HCT116 (cell line): Measurements from ENCODE around the gene WAPL. TPM values are rescaled to one million over a fixed set of nuclear protein-coding genes. Genes with fewer than 3 reads are reported as not detected.

Experiments used
- ATAC-seq: fragments of 200-7000 bp; cut with Tn5 transposase; 2 replicates; pipeline ENCODE4 v1.9.1; 2020; ENCODE audit warnings: mild to moderate bottlenecking, moderate library complexity
- BruUV-seq: library from RNA; stranded (reverse); fragments of 400-500 nt; replicated peaks from 2 replicates; lab custom pipeline; 2021; lab: Mats Ljungman, UMichigan
- CTCF ChIA-PET: fragments of 300-600 bp; sonication (Branson Sonifier 250); formaldehyde crosslinking; loops from one replicate; lab custom pipeline; 2021; ENCODE audit warnings: antibody characterized with exemption; lab: Charles Lee
- POLR2A ChIA-PET: fragments of 300-600, 350-600 bp; sonication (Branson Sonifier 250); formaldehyde crosslinking; loops from one replicate; lab custom pipeline; 2021; ENCODE audit warnings: antibody characterized with exemption; lab: Charles Lee
- RAD21 ChIA-PET, 2 experiments: fragments of 300-600 bp; sonication (Branson Sonifier 250); formaldehyde crosslinking; loops; one replicate each; lab custom pipeline; 2023; ENCODE audit warnings: low total read pairs in 2 of 2; ENCODE audit not compliant: uncharacterized antibody in 2 of 2, unreplicated experiment in 2 of 2, low non-redundant PET in 1 of 2; lab: Charles Lee
- DNase-seq: peaks from one replicate; pipeline ENCODE4 v3.0.0-alpha.2; 2010; ENCODE audit warnings: low read depth, low spot score
- H2AFZ ChIP-seq: fragments of 200-600 bp; shearing (Covaris generic), sonication (generic); 2 replicates; pipeline ENCODE4 v1.6.1; 2017; ENCODE audit warnings: low read depth, mixed run types, mixed read lengths, antibody characterized with exemption, low read length; ENCODE audit not compliant: poor library complexity, severe bottlenecking
- H3K27ac ChIP-seq: 2 replicates; pipeline ENCODE4 v1.5.1; 2012; ENCODE audit warnings: low read depth, low read length
- H3K27me3 ChIP-seq: fragments of 200-600 bp; sonication (generic); 2 replicates; pipeline ENCODE4 v1.6.1; 2016; ENCODE audit warnings: mixed run types, low read length, mixed read lengths; ENCODE audit not compliant: insufficient read depth
- H3K36me3 ChIP-seq, 2 experiments: fragments of 200-500 bp in 1 of 2; fragments of 200-600 bp in 1 of 2; sonication (Bioruptor generic) in 1 of 2; sonication (generic) in 1 of 2; 2 replicates each; pipeline versions ENCODE4 v1.5.1 to v1.6.1; 2014 to 2016; ENCODE audit warnings: low read length in 2 of 2, inconsistent platforms in 1 of 2, mixed read lengths in 1 of 2, mixed run types in 1 of 2; ENCODE audit not compliant: insufficient read depth in 2 of 2, control insufficient read depth in 1 of 2
- H3K4me1 ChIP-seq, 2 experiments: fragments of 200-600 bp in 1 of 2; sonication (generic) in 1 of 2; 2 replicates each; pipeline versions ENCODE4 v1.5.1 to v1.6.1; 2012 to 2017; ENCODE audit warnings: low read length in 2 of 2, inconsistent platforms in 1 of 2, mild to moderate bottlenecking in 1 of 2, mixed read lengths in 1 of 2, mixed run types in 1 of 2, moderate library complexity in 1 of 2; ENCODE audit not compliant: insufficient read depth in 2 of 2, control insufficient read depth in 1 of 2
- H3K4me2 ChIP-seq: fragments of 200-600 bp; sonication (generic); 2 replicates; pipeline ENCODE4 v1.6.1; 2017; ENCODE audit warnings: mixed run types, low read length, mixed read lengths
- H3K4me3 ChIP-seq, 2 experiments: fragments of 200-600 bp in 1 of 2; sonication (generic) in 1 of 2; replicated peaks in 1 of 2; 2 replicates each; pipeline ENCODE4 v1.5.1; 2011 to 2016; ENCODE audit warnings: low read length in 2 of 2, control low read depth in 1 of 2, low read depth in 1 of 2, mild to moderate bottlenecking in 1 of 2, mixed read lengths in 1 of 2, mixed run types in 1 of 2
- H3K79me2 ChIP-seq: fragments of 200-600 bp; sonication (generic); 2 replicates; pipeline ENCODE4 v1.6.1; 2017; ENCODE audit warnings: mild to moderate bottlenecking, mixed run types, low read length, moderate library complexity, mixed read lengths; ENCODE audit not compliant: insufficient read depth
- H3K9ac ChIP-seq: fragments of 200-600 bp; sonication (generic); 2 replicates; pipeline ENCODE4 v1.6.1; 2016; ENCODE audit warnings: low read length, mixed read lengths
- H3K9me2 ChIP-seq: fragments of 200-600 bp; sonication (generic), shearing (Covaris generic); 2 replicates; pipeline ENCODE4 v1.6.1; 2017; ENCODE audit warnings: mixed run types, mild to moderate bottlenecking, moderate library complexity; ENCODE audit not compliant: insufficient read depth
- H3K9me3 ChIP-seq, 2 experiments: fragments of 200-500 bp in 1 of 2; fragments of 200-600 bp in 1 of 2; sonication (Bioruptor generic) in 1 of 2; sonication (generic) in 1 of 2; 2 replicates each; pipeline ENCODE4 v1.6.1; 2014 to 2017; ENCODE audit warnings: low read length in 2 of 2, mixed read lengths in 2 of 2, inconsistent platforms in 1 of 2, low read depth in 1 of 2, mild to moderate bottlenecking in 1 of 2, mixed run types in 1 of 2, moderate library complexity in 1 of 2; ENCODE audit not compliant: control insufficient read depth in 1 of 2, insufficient read depth in 1 of 2
- H4K20me1 ChIP-seq: fragments of 200-600 bp; sonication (generic), shearing (Covaris generic); 2 replicates; pipeline ENCODE4 v1.6.1; 2017; ENCODE audit warnings: mixed run types, mild to moderate bottlenecking, moderate library complexity; ENCODE audit not compliant: insufficient read depth
- CEBPB ChIP-seq: IDR thresholded peaks from 2 replicates; pipeline ENCODE4 v1.6.1; 2012; ENCODE audit warnings: low read depth
- CTCF ChIP-seq, 3 experiments: fragments of 200-600 bp in 1 of 3; sonication (generic) in 1 of 3; IDR thresholded peaks in 2 of 3; conservative IDR thresholded peaks in 1 of 3; 2 replicates each; pipeline ENCODE4 v1.5.1; 2012 to 2017; ENCODE audit warnings: low read depth in 2 of 3, low read length in 2 of 3, antibody characterized with exemption in 1 of 3, borderline replicate concordance in 1 of 3, control low read depth in 1 of 3, mild to moderate bottlenecking in 1 of 3, mixed read lengths in 1 of 3, mixed run types in 1 of 3, moderate library complexity in 1 of 3; ENCODE audit not compliant: insufficient read depth in 1 of 3
- EGR1 ChIP-seq: IDR thresholded peaks from 2 replicates; pipeline ENCODE4 v1.6.1; 2012; ENCODE audit warnings: low read depth
- EZH2 ChIP-seq: fragments of 200-600 bp; sonication (generic); IDR thresholded peaks from 2 replicates; pipeline ENCODE4 v1.6.1; 2017; ENCODE audit warnings: antibody characterized with exemption, mixed run types
- FOSL1 ChIP-seq: IDR thresholded peaks from 2 replicates; pipeline ENCODE4 v1.6.1; 2012; ENCODE audit warnings: low read depth
- JUND ChIP-seq: IDR thresholded peaks from 2 replicates; pipeline ENCODE4 v1.6.1; 2012
- POLR2A ChIP-seq: IDR thresholded peaks from 2 replicates; pipeline ENCODE4 v1.7.0; 2011; ENCODE audit warnings: borderline replicate concordance; ENCODE audit not compliant: insufficient read depth, insufficient read length; ENCODE audit errors: extremely low read depth
- POLR2AphosphoS5 ChIP-seq: IDR thresholded peaks from 2 replicates; pipeline ENCODE4 v1.6.1; 2011; ENCODE audit warnings: mild to moderate bottlenecking, low read depth, low read length, moderate library complexity
- RAD21 ChIP-seq: IDR thresholded peaks from 2 replicates; pipeline ENCODE4 v1.6.1; 2012; ENCODE audit warnings: low read depth, mild to moderate bottlenecking
- TCF7L2 ChIP-seq: IDR thresholded peaks from 2 replicates; pipeline ENCODE4 v1.7.0; 2011; ENCODE audit warnings: borderline replicate concordance, inconsistent platforms; ENCODE audit not compliant: insufficient read depth, insufficient read length; ENCODE audit errors: extremely low read depth
- ZBTB33 ChIP-seq: IDR thresholded peaks from 2 replicates; pipeline ENCODE4 v1.6.1; 2011; ENCODE audit warnings: mild to moderate bottlenecking, low read length, moderate library complexity; ENCODE audit not compliant: insufficient replicate concordance; ENCODE audit errors: extremely low read depth
- ZFX ChIP-seq: fragments of 450-650 bp; IDR thresholded peaks from 2 replicates; pipeline ENCODE4 v1.6.1; 2017
- ZNF274 ChIP-seq: fragments of 200-500 bp; sonication (Bioruptor generic); IDR thresholded peaks from 2 replicates; pipeline ENCODE4 v1.6.1; 2014; ENCODE audit warnings: mild to moderate bottlenecking, low read depth, low read length, inconsistent platforms
- intact Hi-C: fragments of 100-400 bp; cut with micrococcal nuclease; formaldehyde crosslinking; loops from 2 replicates; pipeline ENCODE4 v1.10.0; 2022
- total RNA-seq: library from RNA; stranded (reverse); gene quantifications from one replicate; pipeline ENCODE4 v1.2.1, GENCODE V29; 2021; ENCODE audit not compliant: unreplicated experiment
- TF ChIP-seq, protein P1 (sequence below): IDR thresholded peaks from 2 replicates; pipeline ENCODE4 v1.6.1; 2012; ENCODE audit warnings: low read depth
- TF ChIP-seq, protein P2 (sequence below): IDR thresholded peaks from 2 replicates; pipeline ENCODE4 v1.6.1; 2012

Gene WAPL
- total RNA-seq, 1 experiment from 2014 or later, result 37.5 TPM

- CTCF ChIA-PET, result no interaction called here
- peaks cover 27 to 34% of the 10 kb centered on the region in 2 experiments for H3K36me3 ChIP-seq
Measured at GRCh38 chr10:86446987-86447386, 74.6 kb downstream of the WAPL start.

More at GRCh38 chr10:86446987-86447386, 74.6 kb downstream of the WAPL start:
- no peak overlapping the region for H3K27ac ChIP-seq
- intact Hi-C loops, result no loop called here
- H3K4me2 ChIP-seq, result no peak overlapping the region
- H3K4me3 ChIP-seq, result no peak overlapping the region
- H3K27me3 ChIP-seq, result no peaks in the 10 kb centered on the region
- H3K79me2 ChIP-seq, result peaks cover 57% of the 10 kb centered on the region
- no peak overlapping the region for H2AFZ ChIP-seq
- no peak for DNase-seq
- no peak for ATAC-seq
- H3K9me2 ChIP-seq, result no peaks in the 10 kb centered on the region
- RAD21 ChIA-PET, result no interaction called here
- H3K9me3 ChIP-seq, result no peaks in the 10 kb centered on the region
- TF ChIP-seq FOSL1 (no peak), ZNF274 (no peak), CEBPB (no peak), EZH2 (no peak), CTCF (IDR thresholded peaks at IDR 0.05 in 2 of 3, conservative IDR thresholded peaks at IDR 0.05 in 1 of 3; ENCODE audit: borderline replicate concordance in 1 of 3, insufficient read depth in 1 of 3, low read depth in 2 of 3, low read length in 2 of 3) (no peak), TCF7L2 (no peak), POLR2AphosphoS5 (no peak), RAD21 (no peak), JUND (no peak), ZBTB33 (no peak), EGR1 (no peak), ZFX (no peak), POLR2A (no peak)
- TF ChIP-seq, protein P1, sequence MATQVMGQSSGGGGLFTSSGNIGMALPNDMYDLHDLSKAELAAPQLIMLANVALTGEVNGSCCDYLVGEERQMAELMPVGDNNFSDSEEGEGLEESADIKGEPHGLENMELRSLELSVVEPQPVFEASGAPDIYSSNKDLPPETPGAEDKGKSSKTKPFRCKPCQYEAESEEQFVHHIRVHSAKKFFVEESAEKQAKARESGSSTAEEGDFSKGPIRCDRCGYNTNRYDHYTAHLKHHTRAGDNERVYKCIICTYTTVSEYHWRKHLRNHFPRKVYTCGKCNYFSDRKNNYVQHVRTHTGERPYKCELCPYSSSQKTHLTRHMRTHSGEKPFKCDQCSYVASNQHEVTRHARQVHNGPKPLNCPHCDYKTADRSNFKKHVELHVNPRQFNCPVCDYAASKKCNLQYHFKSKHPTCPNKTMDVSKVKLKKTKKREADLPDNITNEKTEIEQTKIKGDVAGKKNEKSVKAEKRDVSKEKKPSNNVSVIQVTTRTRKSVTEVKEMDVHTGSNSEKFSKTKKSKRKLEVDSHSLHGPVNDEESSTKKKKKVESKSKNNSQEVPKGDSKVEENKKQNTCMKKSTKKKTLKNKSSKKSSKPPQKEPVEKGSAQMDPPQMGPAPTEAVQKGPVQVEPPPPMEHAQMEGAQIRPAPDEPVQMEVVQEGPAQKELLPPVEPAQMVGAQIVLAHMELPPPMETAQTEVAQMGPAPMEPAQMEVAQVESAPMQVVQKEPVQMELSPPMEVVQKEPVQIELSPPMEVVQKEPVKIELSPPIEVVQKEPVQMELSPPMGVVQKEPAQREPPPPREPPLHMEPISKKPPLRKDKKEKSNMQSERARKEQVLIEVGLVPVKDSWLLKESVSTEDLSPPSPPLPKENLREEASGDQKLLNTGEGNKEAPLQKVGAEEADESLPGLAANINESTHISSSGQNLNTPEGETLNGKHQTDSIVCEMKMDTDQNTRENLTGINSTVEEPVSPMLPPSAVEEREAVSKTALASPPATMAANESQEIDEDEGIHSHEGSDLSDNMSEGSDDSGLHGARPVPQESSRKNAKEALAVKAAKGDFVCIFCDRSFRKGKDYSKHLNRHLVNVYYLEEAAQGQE, result no peak
- TF ChIP-seq, protein P2, sequence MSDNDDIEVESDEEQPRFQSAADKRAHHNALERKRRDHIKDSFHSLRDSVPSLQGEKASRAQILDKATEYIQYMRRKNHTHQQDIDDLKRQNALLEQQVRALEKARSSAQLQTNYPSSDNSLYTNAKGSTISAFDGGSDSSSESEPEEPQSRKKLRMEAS, result no peak
- no peaks in the 10 kb centered on the region for H3K4me1 ChIP-seq
- no TSS peak for BruUV-seq
- POLR2A ChIA-PET, result no interaction called here
- no peaks in the 10 kb centered on the region for H4K20me1 ChIP-seq
- no peak overlapping the region for H3K9ac ChIP-seq
